ENCODE results near the gene MCCC1.
"Not testable (repeated sequence)": the region's sequence is repeated elsewhere in the genome, so short reads cannot be mapped to it uniquely, and the experiment has no call there.

MCCC1 gene

DNA sequence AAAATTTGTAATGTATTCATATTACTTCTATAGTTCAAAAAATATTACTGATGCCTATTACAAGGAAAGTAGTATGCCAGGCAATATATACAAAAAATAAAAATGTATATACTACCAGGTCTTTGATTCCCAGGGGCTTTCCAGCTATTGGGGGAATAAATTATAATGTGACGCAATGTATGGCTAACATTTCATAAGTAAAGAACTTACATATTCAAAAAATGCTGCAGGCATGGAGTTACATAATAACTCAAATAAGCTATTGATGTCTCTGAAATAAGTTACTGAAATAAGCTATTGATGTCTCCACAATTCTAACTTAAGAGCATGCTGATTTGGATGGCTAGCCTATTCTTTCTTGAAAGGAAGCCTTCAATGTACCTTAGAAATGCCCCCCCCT, 30.2 kb downstream of the MCCC1 start:
- no peak for DNase-seq
- H3K4me1 ChIP-seq: no peaks in the 10 kb centered on the region
- no peak overlapping the region for H3K4me3 ChIP-seq (ENCODE audit: low read depth, low read length)
- H3K9me3 ChIP-seq: no peaks in the 10 kb centered on the region
- TF ChIP-seq, protein P1, sequence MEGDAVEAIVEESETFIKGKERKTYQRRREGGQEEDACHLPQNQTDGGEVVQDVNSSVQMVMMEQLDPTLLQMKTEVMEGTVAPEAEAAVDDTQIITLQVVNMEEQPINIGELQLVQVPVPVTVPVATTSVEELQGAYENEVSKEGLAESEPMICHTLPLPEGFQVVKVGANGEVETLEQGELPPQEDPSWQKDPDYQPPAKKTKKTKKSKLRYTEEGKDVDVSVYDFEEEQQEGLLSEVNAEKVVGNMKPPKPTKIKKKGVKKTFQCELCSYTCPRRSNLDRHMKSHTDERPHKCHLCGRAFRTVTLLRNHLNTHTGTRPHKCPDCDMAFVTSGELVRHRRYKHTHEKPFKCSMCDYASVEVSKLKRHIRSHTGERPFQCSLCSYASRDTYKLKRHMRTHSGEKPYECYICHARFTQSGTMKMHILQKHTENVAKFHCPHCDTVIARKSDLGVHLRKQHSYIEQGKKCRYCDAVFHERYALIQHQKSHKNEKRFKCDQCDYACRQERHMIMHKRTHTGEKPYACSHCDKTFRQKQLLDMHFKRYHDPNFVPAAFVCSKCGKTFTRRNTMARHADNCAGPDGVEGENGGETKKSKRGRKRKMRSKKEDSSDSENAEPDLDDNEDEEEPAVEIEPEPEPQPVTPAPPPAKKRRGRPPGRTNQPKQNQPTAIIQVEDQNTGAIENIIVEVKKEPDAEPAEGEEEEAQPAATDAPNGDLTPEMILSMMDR (IDR thresholded peaks at IDR 0.05; ENCODE audit: low read depth, low read length): no peak
- H3K27me3 ChIP-seq: no peaks in the 10 kb centered on the region
- peaks cover 25% of the 10 kb centered on the region for H3K36me3 ChIP-seq

DNA sequence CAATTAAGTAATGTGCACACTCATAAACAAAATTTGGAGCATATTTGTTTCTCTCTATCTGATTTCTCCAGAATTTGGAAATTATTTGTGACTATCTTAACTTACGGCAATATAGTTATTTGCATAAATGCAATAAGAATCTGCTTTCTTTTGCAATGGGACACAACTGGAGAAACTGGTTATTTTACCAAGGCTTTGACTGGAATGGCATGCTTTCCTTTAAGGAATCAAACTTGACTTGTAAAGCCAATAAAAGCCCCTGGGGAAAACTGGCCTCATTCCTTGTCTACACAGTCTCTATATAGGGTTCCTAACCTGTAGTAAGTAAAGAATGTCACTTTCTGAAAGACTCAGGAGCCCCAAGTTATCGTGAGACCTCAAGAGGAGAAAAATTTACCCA, 32.4 kb downstream of the MCCC1 start:
- not testable (repeated sequence) for DNase-seq; H3K27me3 ChIP-seq; H3K9me3 ChIP-seq; H3K4me1 ChIP-seq; H3K4me3 ChIP-seq (ENCODE audit: low read depth, low read length)
- peaks cover 25% of the 10 kb centered on the region for H3K36me3 ChIP-seq

DNA sequence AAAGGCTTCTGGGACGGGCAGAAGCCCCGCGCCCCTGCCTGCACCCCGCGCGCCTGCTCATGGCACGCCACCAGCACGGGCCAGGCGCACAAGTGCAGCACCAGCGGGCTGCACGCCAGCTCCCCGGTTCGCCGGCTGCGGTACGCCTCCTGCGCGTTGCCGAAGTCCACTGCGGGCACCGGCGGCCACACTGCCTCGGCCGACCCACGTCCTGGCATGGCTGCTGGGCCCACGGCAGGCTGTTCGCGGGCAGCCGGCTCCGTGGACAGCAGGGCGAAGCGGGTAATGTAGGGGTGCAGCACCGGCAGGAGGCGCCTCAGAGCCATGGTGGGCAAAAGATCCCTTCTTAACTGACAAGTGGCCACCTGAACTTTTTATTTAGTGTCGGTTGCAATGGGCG, 34.8 kb downstream of the MCCC1 start:
- Histone ChIP-seq H3K4me1 (no peaks in the 10 kb centered on the region), H3K36me3 (peaks cover 17% of the 10 kb centered on the region), H3K4me3 (ENCODE audit: low read depth, low read length) (no peak overlapping the region), H3K27me3 (no peaks in the 10 kb centered on the region), H3K9me3 (no peaks in the 10 kb centered on the region)
- DNase-seq: no peak
- TF ChIP-seq, protein P1 (IDR thresholded peaks at IDR 0.05; ENCODE audit: low read depth, low read length): no peak

DNA sequence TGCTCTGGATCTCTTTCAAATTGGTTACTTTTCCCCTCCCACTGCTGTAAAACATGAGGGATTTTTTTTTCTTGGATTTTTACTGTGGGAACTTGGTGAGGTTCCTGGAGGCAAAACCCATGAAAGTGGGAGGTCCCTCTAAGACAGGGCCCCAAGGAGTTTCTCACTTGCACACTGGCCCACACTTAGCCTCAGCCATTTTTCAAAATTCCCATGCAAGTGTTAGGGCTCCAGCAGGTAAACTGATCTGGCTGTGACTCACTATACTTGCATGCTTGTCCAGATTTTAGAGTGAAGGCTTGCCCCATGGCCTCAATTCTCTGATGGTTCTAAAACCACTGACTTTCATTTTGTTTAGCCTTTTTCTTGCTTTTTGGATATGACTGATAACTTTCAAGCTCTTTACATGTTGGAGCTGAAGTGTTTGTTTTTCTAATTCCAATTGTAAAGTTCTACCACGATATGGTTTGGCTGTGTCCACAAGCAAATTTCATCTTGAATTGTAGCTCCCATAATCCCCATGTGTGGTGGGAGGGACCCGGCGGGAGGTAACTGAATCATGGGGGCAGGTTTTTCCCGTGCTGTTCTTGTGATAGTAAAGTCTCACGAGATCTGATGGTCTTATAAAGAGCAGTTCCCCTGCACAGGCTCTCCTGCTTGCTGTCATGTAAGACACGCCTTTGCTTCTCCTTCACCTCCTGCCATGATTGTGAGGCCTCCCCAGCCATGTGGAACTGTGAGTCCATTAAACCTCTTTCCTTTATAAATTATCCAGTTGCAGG, 37.7 kb downstream of the MCCC1 start:
- H3K4me3 ChIP-seq (ENCODE audit: low read depth, low read length): no peak overlapping the region
- no peak for DNase-seq
- H3K9me3 ChIP-seq: no peaks in the 10 kb centered on the region
- H3K4me1 ChIP-seq: no peaks in the 10 kb centered on the region
- peaks cover 10% of the 10 kb centered on the region for H3K36me3 ChIP-seq
- TF ChIP-seq, protein P1 (IDR thresholded peaks at IDR 0.05; ENCODE audit: low read depth, low read length): no peak
- no peaks in the 10 kb centered on the region for H3K27me3 ChIP-seq

DNA sequence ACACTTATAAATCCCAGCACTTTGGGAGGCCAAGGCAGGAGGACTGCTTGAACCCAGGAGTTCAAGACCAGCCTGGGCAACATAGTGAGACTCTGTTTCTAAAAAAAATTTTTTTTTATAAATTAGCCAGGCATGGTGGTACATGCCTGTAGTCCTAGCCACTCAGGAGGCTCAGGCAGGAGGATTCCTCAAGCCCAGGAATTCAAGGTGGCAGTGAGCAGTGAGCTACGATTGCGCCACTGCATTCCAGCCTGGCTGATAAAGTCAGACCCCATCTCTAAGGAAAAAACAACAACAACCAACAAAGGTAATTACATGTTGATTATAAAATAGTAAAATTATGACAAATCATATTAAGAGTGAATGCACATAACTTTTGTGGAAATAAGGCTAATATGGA, 40.9 kb downstream of the MCCC1 start:
- TF ChIP-seq, protein P1 (IDR thresholded peaks at IDR 0.05; ENCODE audit: low read depth, low read length): no peak
- Histone ChIP-seq H3K36me3 (peaks cover 16% of the 10 kb centered on the region), H3K4me3 (ENCODE audit: low read depth, low read length) (no peak overlapping the region), H3K4me1 (no peaks in the 10 kb centered on the region), H3K9me3 (no peaks in the 10 kb centered on the region), H3K27me3 (no peaks in the 10 kb centered on the region)
- no peak for DNase-seq

DNA sequence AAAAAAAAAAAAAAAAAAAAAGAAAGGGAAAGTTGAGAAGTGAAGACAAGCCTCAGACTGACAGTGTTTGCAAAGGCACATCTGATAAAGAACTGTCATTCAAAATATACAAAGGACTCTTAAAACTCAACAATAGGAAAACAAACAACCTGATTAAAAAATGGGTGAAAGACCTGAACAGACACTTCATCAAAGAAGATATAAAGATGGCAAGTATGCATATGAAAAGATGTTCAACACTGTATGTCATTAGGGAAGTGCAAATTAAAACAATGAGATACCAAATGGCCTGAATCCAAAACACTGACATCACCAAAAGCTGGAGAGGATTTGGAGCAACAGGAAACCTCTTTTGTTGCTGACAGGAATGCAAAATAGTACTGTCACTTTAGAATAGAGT, 48.6 kb downstream of the MCCC1 start:
- no peak for DNase-seq
- no peaks in the 10 kb centered on the region for H3K4me1 ChIP-seq
- peaks cover 19% of the 10 kb centered on the region for H3K36me3 ChIP-seq
- no peaks in the 10 kb centered on the region for H3K9me3 ChIP-seq
- H3K4me3 ChIP-seq (ENCODE audit: low read depth, low read length): no peak overlapping the region
- no peaks in the 10 kb centered on the region for H3K27me3 ChIP-seq
- TF ChIP-seq, protein P1 (IDR thresholded peaks at IDR 0.05; ENCODE audit: low read depth, low read length): no peak
